PC-9 (cell line): ENCODE results near the gene GOLGA5. TPM values are rescaled to one million over a fixed set of nuclear protein-coding genes. Genes with fewer than 3 reads are reported as not detected.

ENCODE experiments used
- BruUV-seq: library from RNA; stranded (reverse); fragments of 400-500 nt; replicated peaks from 2 replicates; lab custom pipeline; 2021; lab: Mats Ljungman, UMichigan
- CTCF ChIA-PET: fragments of 300-600 bp; sonication (Branson Sonifier 250); formaldehyde crosslinking; loops from one replicate; lab custom pipeline; 2022; ENCODE audit warnings: antibody characterized with exemption; lab: Charles Lee
- POLR2A ChIA-PET: fragments of 300-600 bp; sonication (Branson Sonifier 250); formaldehyde crosslinking; loops from one replicate; lab custom pipeline; 2022; ENCODE audit warnings: antibody characterized with exemption; ENCODE audit not compliant: unreplicated experiment; lab: Charles Lee
- DNase-seq, 2 experiments: peaks; one replicate each; pipeline versions ENCODE4 v3.0.0 to v3.0.0-alpha.2; 2015 to 2022; ENCODE audit warnings: mixed read lengths in 1 of 2
- H2AFZ ChIP-seq: fragments of 200-600 bp; sonication (generic); 2 replicates; pipeline ENCODE4 v1.8.1; 2017; ENCODE audit warnings: antibody characterized with exemption
- H3F3A ChIP-seq: fragments of 200-600 bp; sonication (generic); 2 replicates; pipeline ENCODE4 v1.8.1; 2017; ENCODE audit warnings: antibody characterized with exemption, mild to moderate bottlenecking, low read depth; ENCODE audit not compliant: insufficient read depth
- H3K27ac ChIP-seq: fragments of 200-600 bp; sonication (generic); 2 replicates; pipeline ENCODE4 v1.6.1; 2016; ENCODE audit warnings: mixed run types
- H3K27me3 ChIP-seq: fragments of 200-600 bp; sonication (generic); 2 replicates; pipeline ENCODE4 v1.6.1; 2016; ENCODE audit warnings: low read depth, mixed run types; ENCODE audit not compliant: insufficient read depth
- H3K36me3 ChIP-seq: fragments of 200-600 bp; sonication (generic); 2 replicates; pipeline ENCODE4 v1.6.1; 2016; ENCODE audit warnings: low read depth, mixed run types
- H3K4me1 ChIP-seq: fragments of 200-600 bp; sonication (generic); replicated peaks from 2 replicates; pipeline ENCODE4 v1.6.1; 2016; ENCODE audit warnings: mixed run types; ENCODE audit not compliant: insufficient read depth
- H3K4me2 ChIP-seq: fragments of 200-600 bp; sonication (generic); 2 replicates; pipeline ENCODE4 v1.6.1; 2017; ENCODE audit warnings: mixed run types
- H3K4me3 ChIP-seq: fragments of 200-600 bp; sonication (generic); 2 replicates; pipeline ENCODE4 v1.6.1; 2016; ENCODE audit warnings: mixed run types
- H3K79me2 ChIP-seq: fragments of 200-600 bp; sonication (generic); 2 replicates; pipeline ENCODE4 v1.6.1; 2017; ENCODE audit warnings: low read depth, mixed run types
- H3K9me2 ChIP-seq: fragments of 200-600 bp; sonication (generic); 2 replicates; pipeline ENCODE4 v1.8.1; 2017; ENCODE audit warnings: mild to moderate bottlenecking; ENCODE audit not compliant: insufficient read depth
- H3K9me3 ChIP-seq: fragments of 200-600 bp; sonication (generic); 2 replicates; pipeline ENCODE4 v1.8.1; 2016; ENCODE audit warnings: low read depth; ENCODE audit not compliant: insufficient read depth
- H4K20me1 ChIP-seq: fragments of 200-600 bp; sonication (generic); 2 replicates; pipeline ENCODE4 v1.8.1; 2017; ENCODE audit not compliant: insufficient read depth
- EZH2 ChIP-seq: fragments of 200-600 bp; sonication (generic); IDR thresholded peaks from 2 replicates; pipeline ENCODE4 v1.8.0; 2017; ENCODE audit warnings: antibody characterized with exemption, low read depth
- intact Hi-C: fragments of 100-400 bp; cut with micrococcal nuclease; formaldehyde crosslinking; loops from one replicate; pipeline ENCODE4 v1.10.0; 2022; ENCODE audit not compliant: unreplicated experiment
- total RNA-seq: library from RNA; stranded (reverse); gene quantifications from 2 replicates; pipeline ENCODE4 v1.2.3, GENCODE V29; 2021
- TF ChIP-seq, protein P1 (sequence below): fragments of 200-600 bp; sonication (generic); conservative IDR thresholded peaks from 2 replicates; pipeline ENCODE4 v1.6.1; 2017; ENCODE audit warnings: mixed run types, antibody characterized with exemption, mild to moderate bottlenecking, moderate library complexity

Gene GOLGA5
- total RNA-seq, 1 experiment from 2014 or later: 22.6 TPM

DNA sequence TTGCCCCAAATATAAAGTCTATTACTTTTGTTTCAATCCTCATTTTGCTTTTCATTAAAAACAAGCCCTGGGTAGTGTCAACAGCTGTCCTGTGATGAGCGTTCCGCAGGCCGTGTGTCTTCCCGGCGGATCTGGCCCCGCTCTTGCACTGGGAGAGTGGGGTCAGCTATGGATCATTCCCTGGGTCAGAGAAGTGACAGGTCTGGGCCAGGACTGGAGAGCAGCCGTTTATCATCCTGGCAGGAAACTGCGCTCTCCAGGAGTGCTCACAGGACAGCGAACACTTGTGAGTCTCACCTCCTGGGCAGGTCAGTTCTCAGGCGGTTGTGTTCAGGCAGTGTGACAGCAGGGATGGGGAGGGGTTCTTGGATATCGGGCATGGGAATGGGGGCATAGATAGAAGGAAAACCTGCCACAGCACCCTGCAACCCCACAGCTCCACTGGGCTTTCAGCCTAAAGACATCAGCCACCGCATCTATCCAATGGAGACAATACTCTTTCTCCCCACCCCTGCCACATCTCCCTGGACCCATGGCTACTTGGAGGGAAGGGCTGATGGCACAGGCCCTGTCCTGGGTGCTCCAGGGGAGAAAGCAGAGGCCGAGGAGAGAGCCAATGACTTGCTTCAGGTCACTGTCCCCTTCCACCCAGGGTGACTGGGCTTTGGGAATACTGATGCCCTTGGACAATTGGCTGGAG lies 81.0 kb downstream of the GOLGA5 start:
- H3F3A ChIP-seq: no peaks in the 10 kb centered on the region
- no peak overlapping the region for H3K4me3 ChIP-seq
- no peak for DNase-seq
- BruUV-seq: no TSS peak
- ChIA-PET CTCF (no interaction called here), POLR2A (no interaction called here)
- TF ChIP-seq, protein P1, sequence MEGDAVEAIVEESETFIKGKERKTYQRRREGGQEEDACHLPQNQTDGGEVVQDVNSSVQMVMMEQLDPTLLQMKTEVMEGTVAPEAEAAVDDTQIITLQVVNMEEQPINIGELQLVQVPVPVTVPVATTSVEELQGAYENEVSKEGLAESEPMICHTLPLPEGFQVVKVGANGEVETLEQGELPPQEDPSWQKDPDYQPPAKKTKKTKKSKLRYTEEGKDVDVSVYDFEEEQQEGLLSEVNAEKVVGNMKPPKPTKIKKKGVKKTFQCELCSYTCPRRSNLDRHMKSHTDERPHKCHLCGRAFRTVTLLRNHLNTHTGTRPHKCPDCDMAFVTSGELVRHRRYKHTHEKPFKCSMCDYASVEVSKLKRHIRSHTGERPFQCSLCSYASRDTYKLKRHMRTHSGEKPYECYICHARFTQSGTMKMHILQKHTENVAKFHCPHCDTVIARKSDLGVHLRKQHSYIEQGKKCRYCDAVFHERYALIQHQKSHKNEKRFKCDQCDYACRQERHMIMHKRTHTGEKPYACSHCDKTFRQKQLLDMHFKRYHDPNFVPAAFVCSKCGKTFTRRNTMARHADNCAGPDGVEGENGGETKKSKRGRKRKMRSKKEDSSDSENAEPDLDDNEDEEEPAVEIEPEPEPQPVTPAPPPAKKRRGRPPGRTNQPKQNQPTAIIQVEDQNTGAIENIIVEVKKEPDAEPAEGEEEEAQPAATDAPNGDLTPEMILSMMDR: no peak
- no peak for TF ChIP-seq EZH2
- H3K9me3 ChIP-seq: no peaks in the 10 kb centered on the region
- no peaks in the 10 kb centered on the region for H3K79me2 ChIP-seq
- H3K9me2 ChIP-seq: no peaks in the 10 kb centered on the region
- intact Hi-C loops: no loop called here
- H2AFZ ChIP-seq: no peak overlapping the region
- H3K4me1 ChIP-seq: peaks cover 2% of the 10 kb centered on the region; the same call in 1 of the 2 replicates
- H3K27me3 ChIP-seq: no peaks in the 10 kb centered on the region
- no peak overlapping the region for H3K4me2 ChIP-seq
- H3K36me3 ChIP-seq: no peaks in the 10 kb centered on the region
- H3K27ac ChIP-seq: no peak overlapping the region
- no peaks in the 10 kb centered on the region for H4K20me1 ChIP-seq

DNA sequence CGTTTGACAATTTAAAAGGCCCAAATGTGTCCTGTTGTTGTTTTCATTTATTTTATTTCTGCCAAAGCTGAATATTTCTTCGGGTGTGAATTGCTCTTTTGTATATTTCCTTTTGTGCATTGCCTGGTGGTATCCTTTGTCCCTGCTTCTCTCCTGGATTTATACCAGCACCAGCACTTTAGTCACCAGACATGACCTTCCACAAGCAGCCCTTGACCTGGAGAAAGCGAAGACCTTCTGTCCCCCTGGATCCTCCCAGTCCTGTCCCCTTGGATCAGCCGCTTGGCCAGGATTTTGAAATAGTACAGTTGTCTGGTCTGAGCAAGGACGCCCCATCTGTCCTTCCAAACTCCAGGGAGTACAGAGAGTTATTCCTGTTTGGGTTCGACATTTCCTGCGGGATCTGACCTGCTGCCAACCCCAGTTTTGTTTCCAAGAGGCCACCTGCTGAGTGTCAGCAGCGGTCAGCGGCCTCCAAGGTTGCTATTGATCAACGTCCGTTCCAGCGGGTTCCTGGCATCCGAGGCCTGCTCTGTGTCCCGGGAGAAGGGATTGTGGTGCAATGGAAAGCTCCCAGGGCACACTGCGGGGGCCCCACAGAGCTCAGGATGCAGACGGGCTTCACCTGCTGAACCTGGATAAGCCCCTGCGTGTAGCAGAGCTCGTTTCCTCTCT lies 83.8 kb downstream of the GOLGA5 start:
- H3K4me2 ChIP-seq: no peak overlapping the region
- POLR2A ChIA-PET: no interaction called here
- H3K36me3 ChIP-seq: no peaks in the 10 kb centered on the region
- TF ChIP-seq, protein P1: no peak
- TF ChIP-seq EZH2: no peak
- no peak overlapping the region for H3K27ac ChIP-seq
- BruUV-seq: no TSS peak
- no peak overlapping the region for H2AFZ ChIP-seq
- no peaks in the 10 kb centered on the region for H3K27me3 ChIP-seq
- DNase-seq: no peak
- no peaks in the 10 kb centered on the region for H3K79me2 ChIP-seq
- CTCF ChIA-PET: no interaction called here
- no peaks in the 10 kb centered on the region for H4K20me1 ChIP-seq
- H3F3A ChIP-seq: no peaks in the 10 kb centered on the region
- peaks cover 13% of the 10 kb centered on the region for H3K4me1 ChIP-seq
- no peaks in the 10 kb centered on the region for H3K9me3 ChIP-seq
- no peaks in the 10 kb centered on the region for H3K9me2 ChIP-seq
- intact Hi-C loops: no loop called here
- H3K4me3 ChIP-seq: no peak overlapping the region

DNA sequence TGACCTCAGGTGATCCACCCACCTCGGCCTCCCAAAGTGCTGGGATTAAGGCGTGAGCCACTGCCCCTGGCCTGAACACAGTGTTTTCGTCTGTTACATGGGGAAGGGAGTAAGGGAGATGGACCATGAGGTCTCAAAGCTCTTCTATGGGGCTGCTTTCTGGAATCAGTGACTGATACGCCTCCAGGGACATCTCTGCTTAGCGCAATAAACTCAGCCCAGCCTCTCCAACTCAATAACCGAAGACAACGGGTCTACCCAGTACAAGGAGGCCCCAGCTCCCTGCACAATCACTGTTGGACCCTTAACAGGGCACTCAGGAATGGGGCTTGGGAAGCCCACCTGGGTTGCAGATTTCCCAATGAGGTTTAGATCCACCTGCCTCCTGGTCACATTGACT lies 86.2 kb downstream of the GOLGA5 start:
- Histone ChIP-seq H3K4me2 (peak overlapping the region; percentile 77), H3K36me3 (no peaks in the 10 kb centered on the region), H4K20me1 (no peaks in the 10 kb centered on the region), H2AFZ (no peak overlapping the region; the same call in 1 of the 2 replicates), H3K9me2 (no peaks in the 10 kb centered on the region), H3K79me2 (no peaks in the 10 kb centered on the region), H3K9me3 (0 out of 2 replicates have a peak, but pooled peaks cover 6% of the 10 kb centered on the region), H3K27me3 (peaks cover 3% of the 10 kb centered on the region; the same call in 1 of the 2 replicates), H3F3A (no peaks in the 10 kb centered on the region), H3K4me3 (no peak overlapping the region), H3K27ac (no peak overlapping the region), H3K4me1 (peaks cover 13% of the 10 kb centered on the region)
- intact Hi-C loops: loop anchor here (2.0 to 5.0 kb wide), 2 partner anchors 258 to 737 kb away; no protein-coding TSS in a partner anchor
- no TSS peak for BruUV-seq
- TF ChIP-seq EZH2: no peak
- TF ChIP-seq, protein P1: no peak
- ChIA-PET CTCF (interaction anchor here (0.5 kb wide), 1 partner anchor 260 kb away, joined by 3 read pairs; no protein-coding TSS in a partner anchor), POLR2A (no interaction called here)
- peak in 1 of 2 experiments; percentile 55 for DNase-seq
